GM21576 (cell line): Measurements from ENCODE around the gene TBL2.
"Not testable (repeated sequence)": the region's sequence is repeated elsewhere in the genome, so short reads cannot be mapped to it uniquely, and the experiment has no call there.

Experiments
- ATAC-seq: cut with Tn5 transposase; IDR thresholded peaks from one replicate; pipeline ENCODE4 v1.9.1; 2021; ENCODE audit warnings: mild to moderate bottlenecking, moderate library complexity; ENCODE audit not compliant: unreplicated experiment

The TBL2 gene

GRCh38 chr7:73606801-73607691 lies 28.7 kb upstream of the TBL2 start:
- no peak for ATAC-seq

- ATAC-seq: no peak
Observed at GRCh38 chr7:73605601-73606220, 27.3 kb upstream of the TBL2 start.

GRCh38 chr7:73602721-73603651 lies 24.6 kb upstream of the TBL2 start:
- ATAC-seq: no peak

GRCh38 chr7:73599916-73600315 lies 21.5 kb upstream of the TBL2 start:
- ATAC-seq: no peak

- ATAC-seq: no peak
Observed at GRCh38 chr7:73599151-73599882, 20.9 kb upstream of the TBL2 start.

GRCh38 chr7:73597978-73598782 lies 19.8 kb upstream of the TBL2 start:
- ATAC-seq: no peak

- no peak for ATAC-seq
Observed at GRCh38 chr7:73596191-73597065, 18.0 kb upstream of the TBL2 start.

- ATAC-seq: no peak
Observed at GRCh38 chr7:73595358-73595757, 17.0 kb upstream of the TBL2 start.

- no peak for ATAC-seq
Observed at GRCh38 chr7:73593207-73594045, 15.0 kb upstream of the TBL2 start.

- ATAC-seq: no peak
Observed at GRCh38 chr7:73586911-73587310, 8.5 kb upstream of the TBL2 start.

GRCh38 chr7:73585196-73585595 lies 6.8 kb upstream of the TBL2 start:
- no peak for ATAC-seq

- no peak for ATAC-seq
Observed at GRCh38 chr7:73582664-73583202, 4.4 kb upstream of the TBL2 start.

- not testable (repeated sequence) for ATAC-seq
Observed at GRCh38 chr7:73581006-73581405, 2.6 kb upstream of the TBL2 start.

GRCh38 chr7:73577627-73578341 lies 595 bp downstream of the TBL2 start:
- peak; percentile 4 for ATAC-seq

- no peak for ATAC-seq
Observed at GRCh38 chr7:73573791-73574190, 4.6 kb downstream of the TBL2 start.

GRCh38 chr7:73573276-73573675 lies 5.1 kb downstream of the TBL2 start:
- ATAC-seq: no peak

- ATAC-seq: no peak
Observed at GRCh38 chr7:73572767-73573186, 5.6 kb downstream of the TBL2 start.
